ENCODE data around the gene COPZ2.
A peak's percentile ranks its signal among the peaks of the same experiment; 100 is the strongest.
"Not testable (repeated sequence)": the region's sequence is repeated elsewhere in the genome, so short reads cannot be mapped to it uniquely, and the experiment has no call there.

COPZ2 gene

DNA sequence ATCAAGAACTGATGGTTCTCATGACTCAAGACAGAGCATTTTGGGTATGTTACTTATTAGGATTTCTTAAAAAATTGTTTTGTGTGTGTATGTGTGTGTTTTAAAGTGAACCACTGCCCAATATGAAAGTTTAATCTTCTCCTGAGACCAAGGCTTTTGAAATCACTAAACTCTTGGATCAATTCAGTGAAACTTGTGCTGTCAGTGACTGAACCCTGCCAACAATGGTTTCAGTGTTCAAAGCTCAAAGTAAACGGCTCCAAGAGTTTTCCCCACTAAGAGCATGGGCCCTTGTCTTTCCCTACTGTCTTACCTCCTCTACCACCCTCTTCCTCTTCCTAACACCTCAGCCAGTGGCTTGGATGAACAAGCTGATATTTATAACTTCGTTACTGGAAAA, 32.6 kb upstream of the COPZ2 start:
- TF ChIP-seq CTCF (IDR thresholded peaks at IDR 0.05; ENCODE audit: low read depth, low read length) = no peak

GRCh38 chr17:48068491-48068961, 30.9 kb upstream of the COPZ2 start:
- TF ChIP-seq CTCF (IDR thresholded peaks at IDR 0.05; ENCODE audit: low read depth, low read length) = 0 out of 2 replicates have a peak, but pooled peaks have one; percentile 26
- no peak overlapping the region for H3K4me3 ChIP-seq (ENCODE audit: low read depth, low read length)

More for the DNA sequence above, 32.6 kb upstream of the COPZ2 start:
- H3K4me3 ChIP-seq (ENCODE audit: low read depth, low read length) = no peak overlapping the region

DNA sequence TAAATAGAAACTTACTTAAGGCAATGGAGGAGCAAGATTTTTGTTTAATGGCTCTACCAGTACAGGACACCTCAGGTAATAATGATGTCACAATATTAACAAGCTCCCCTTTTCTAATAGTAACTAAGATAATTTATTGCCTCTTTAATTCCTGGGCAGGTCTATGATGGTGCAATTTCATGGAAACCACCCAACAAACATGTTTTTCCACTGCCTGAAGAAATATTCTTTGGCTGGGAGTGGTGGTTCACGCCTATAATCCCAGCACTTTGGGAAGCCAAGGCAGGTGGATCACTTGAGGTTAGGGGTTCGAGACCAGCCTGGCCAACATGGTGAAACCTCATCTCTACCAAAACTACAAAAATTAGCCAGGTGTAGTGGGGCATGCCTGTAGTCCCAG, 30.2 kb upstream of the COPZ2 start:
- not testable (repeated sequence) for H3K4me3 ChIP-seq (ENCODE audit: low read depth, low read length)

- no peak for TF ChIP-seq CTCF (IDR thresholded peaks at IDR 0.05; ENCODE audit: low read depth, low read length)
- H3K4me3 ChIP-seq (ENCODE audit: low read depth, low read length) = no peak overlapping the region
These were observed 29.6 kb upstream of the COPZ2 start for GRCh38 chr17:48067245-48067644.

- H3K4me3 ChIP-seq (ENCODE audit: low read depth, low read length) = no peak overlapping the region
- TF ChIP-seq CTCF (IDR thresholded peaks at IDR 0.05; ENCODE audit: low read depth, low read length) = no peak
These were observed 29.1 kb upstream of the COPZ2 start for GRCh38 chr17:48066656-48067055.

- no peak overlapping the region for H3K4me3 ChIP-seq (ENCODE audit: low read depth, low read length)
- TF ChIP-seq CTCF (IDR thresholded peaks at IDR 0.05; ENCODE audit: low read depth, low read length) = no peak
These were observed 28.6 kb upstream of the COPZ2 start for GRCh38 chr17:48066192-48066591.

DNA sequence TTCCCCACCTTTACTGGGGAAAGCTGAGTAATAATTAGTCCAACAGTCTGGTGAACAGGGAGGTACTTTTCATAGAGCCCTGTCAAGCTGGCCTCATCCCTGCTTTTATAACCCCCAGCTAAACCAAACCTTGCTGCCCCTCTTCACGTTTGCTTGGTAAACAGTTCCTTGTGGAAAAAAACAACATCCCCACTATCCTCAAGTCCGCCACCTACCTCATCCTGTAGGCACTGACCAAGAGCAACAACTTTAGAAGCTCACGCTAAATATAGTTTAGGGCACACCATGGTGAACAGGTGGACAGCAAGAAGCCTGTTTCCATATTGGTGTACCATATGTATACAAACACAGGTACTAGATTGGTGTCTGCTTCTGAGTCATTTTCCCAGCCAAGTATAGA, 27.0 kb upstream of the COPZ2 start:
- TF ChIP-seq CTCF (IDR thresholded peaks at IDR 0.05; ENCODE audit: low read depth, low read length) = no peak

GRCh38 chr17:48062273-48062672, 24.7 kb upstream of the COPZ2 start:
- TF ChIP-seq CTCF (IDR thresholded peaks at IDR 0.05; ENCODE audit: low read depth, low read length) = no peak

More for the DNA sequence above, 27.0 kb upstream of the COPZ2 start:
- H3K4me3 ChIP-seq (ENCODE audit: low read depth, low read length) = no peak overlapping the region

More at GRCh38 chr17:48062273-48062672, 24.7 kb upstream of the COPZ2 start:
- H3K4me3 ChIP-seq (ENCODE audit: low read depth, low read length) = no peak overlapping the region

Measured in WI38 (cell line).